ENCODE results near the gene COG8.

The COG8 gene

DNA sequence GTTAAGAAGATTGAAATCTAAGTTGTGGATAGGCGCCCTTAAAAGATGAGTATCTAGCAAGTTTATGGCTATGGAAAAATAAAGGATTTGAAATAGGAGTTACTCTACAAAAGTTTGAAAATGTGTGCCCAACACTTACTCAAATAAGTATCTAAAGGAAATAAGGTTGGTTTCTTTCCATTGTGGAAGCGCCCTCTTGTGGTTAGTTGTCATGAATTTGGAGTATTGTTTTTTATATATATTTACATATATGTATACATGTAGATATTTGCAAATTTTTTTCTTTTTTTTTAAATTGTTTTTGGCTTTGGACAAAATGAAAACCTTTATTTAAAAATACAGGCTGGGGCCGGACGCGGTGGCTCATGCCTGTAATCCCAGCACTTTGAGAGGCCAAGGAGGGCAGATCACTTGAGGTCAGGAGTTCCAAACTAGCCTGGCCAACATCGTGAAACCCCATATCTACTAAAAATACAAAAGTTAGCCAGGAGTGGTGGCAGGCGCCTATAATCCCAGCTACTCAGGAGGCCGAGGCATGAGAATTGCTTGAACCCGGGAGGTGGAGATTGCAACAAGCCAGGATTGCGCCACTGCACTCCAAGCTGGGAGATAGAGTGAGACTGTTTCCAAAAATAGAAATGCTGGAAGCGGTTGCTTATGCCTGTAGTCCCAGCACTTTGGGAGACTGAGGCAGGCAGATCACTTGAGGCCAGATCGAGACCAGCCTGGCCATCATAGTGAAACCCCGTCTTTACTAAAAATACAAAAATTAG is 52.2 kb downstream of the COG8 start:
- DNase-seq (ENCODE audit: low read depth) = peak; percentile 15

DNA sequence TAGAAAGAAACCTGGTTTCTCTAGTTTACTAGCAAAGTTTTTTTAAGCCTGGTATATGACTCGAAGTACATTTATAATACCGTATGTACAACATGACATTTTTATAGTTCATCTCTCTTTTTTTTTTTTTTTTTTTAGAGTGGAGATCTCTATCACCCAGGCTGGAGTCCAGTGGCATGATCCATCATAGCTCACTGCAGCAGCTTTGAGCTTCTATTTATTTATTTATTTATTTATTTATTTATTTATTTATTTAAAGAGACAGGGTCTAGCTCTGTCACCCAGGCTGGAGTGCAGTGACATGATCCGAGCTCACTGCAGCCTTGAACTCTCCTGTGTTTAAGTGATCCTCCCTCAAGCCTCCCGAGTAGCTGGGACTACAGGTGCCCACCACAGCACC is 54.1 kb downstream of the COG8 start:
- no peak for DNase-seq (ENCODE audit: low read depth)

DNA sequence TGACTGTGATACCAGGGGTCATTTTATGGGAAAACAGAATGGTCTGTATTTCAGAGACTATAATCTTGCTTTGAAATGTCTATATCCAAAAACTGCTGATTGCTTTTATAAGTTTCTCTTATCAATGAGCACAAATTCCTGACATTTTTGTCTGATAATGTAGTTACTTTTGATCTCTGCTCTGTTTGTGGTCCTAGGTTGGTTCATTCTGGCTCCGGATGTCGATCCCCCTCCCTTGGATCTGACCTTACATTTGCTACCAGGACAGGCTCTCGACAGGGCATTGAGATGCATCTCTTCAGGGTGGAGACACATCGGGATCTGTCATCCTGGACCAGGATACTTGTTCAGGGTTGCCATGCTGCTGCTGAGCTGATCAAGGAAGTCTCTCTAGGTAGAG is 55.5 kb downstream of the COG8 start:
- no peak for DNase-seq (ENCODE audit: low read depth)

DNA sequence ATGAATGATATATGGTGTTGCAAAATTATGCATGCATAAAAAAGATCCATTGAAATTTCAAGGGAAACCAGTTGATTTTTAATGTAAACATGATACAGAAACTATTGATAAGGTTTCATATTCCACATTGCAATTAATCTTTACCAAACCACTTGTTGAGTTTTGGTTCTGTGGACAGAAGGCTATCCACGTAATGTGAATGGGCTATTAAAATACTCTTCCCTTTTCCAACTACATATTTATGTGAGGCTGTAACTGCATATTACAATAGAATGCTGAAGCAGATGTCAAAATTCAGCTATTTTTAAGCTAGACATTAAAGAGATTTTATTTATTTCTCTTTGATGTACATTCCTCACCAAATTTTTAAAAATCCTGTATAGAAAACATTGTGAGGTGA is 62.0 kb downstream of the COG8 start:
- no peak for DNase-seq (ENCODE audit: low read depth)

All from T follicular helper cell (primary cell).